Neural cell (in vitro differentiated cells): ENCODE data around the gene OR2V1. TPM values are rescaled to one million over a fixed set of nuclear protein-coding genes. Genes with fewer than 3 reads are reported as not detected.

Experiments
- H2AFZ ChIP-seq: fragments of 200-600, 300-800 bp; sonication (generic), shearing (Covaris generic); 2 replicates; pipeline ENCODE4 v1.6.0; 2014; ENCODE audit warnings: low read depth, mild to moderate bottlenecking, antibody characterized with exemption, low read length, moderate library complexity
- H3F3A ChIP-seq: fragments of 200-600 bp; shearing (Covaris generic); 2 replicates; pipeline ENCODE4 v1.6.1; 2016; ENCODE audit warnings: mild to moderate bottlenecking, moderate library complexity, mixed read lengths, antibody characterized with exemption, low read length; ENCODE audit not compliant: insufficient read depth, poor library complexity, severe bottlenecking
- H3K27ac ChIP-seq: fragments of 200-600, 300-800 bp; sonication (generic), shearing (Covaris generic); 2 replicates; pipeline ENCODE4 v1.5.1; 2014; ENCODE audit warnings: mild to moderate bottlenecking, low read length, moderate library complexity
- H3K27me3 ChIP-seq: fragments of 300-800, 200-600 bp; sonication (generic), shearing (Covaris generic); 2 replicates; pipeline ENCODE4 v1.6.0; 2014; ENCODE audit warnings: mild to moderate bottlenecking, low read depth, low read length, moderate library complexity; ENCODE audit not compliant: insufficient read depth
- H3K36me3 ChIP-seq: fragments of 300-800, 200-600 bp; sonication (generic), shearing (Covaris generic); 2 replicates; pipeline ENCODE4 v1.5.1; 2014; ENCODE audit warnings: mild to moderate bottlenecking, antibody characterized with exemption, low read length, moderate library complexity; ENCODE audit not compliant: insufficient read depth
- H3K4me2 ChIP-seq: fragments of 300-800, 200-600 bp; sonication (generic), shearing (Covaris generic); 2 replicates; pipeline ENCODE4 v1.6.0; 2014; ENCODE audit warnings: mild to moderate bottlenecking, low read length
- H3K4me3 ChIP-seq: fragments of 300-800, 200-600 bp; sonication (generic), shearing (Covaris generic); 2 replicates; pipeline ENCODE4 v1.5.1; 2014; ENCODE audit warnings: mild to moderate bottlenecking, low read length, moderate library complexity
- H3K79me2 ChIP-seq: fragments of 200-600 bp; shearing (Covaris generic); replicated peaks from 2 replicates; pipeline ENCODE4 v1.6.0; 2014; ENCODE audit warnings: mild to moderate bottlenecking, low read length, moderate library complexity; ENCODE audit not compliant: insufficient read depth
- H3K9ac ChIP-seq: fragments of 300-800, 200-600 bp; sonication (generic), shearing (Covaris generic); 2 replicates; pipeline ENCODE4 v1.6.1; 2016; ENCODE audit warnings: mild to moderate bottlenecking, low read length, mixed read lengths
- H3K9me2 ChIP-seq: fragments of 200-600 bp; shearing (Covaris generic); 2 replicates; pipeline ENCODE4 v1.6.1; 2016; ENCODE audit warnings: mild to moderate bottlenecking, low read length, mixed read lengths; ENCODE audit not compliant: insufficient read depth
- H3K9me3 ChIP-seq: fragments of 200-600, 300-800 bp; sonication (generic), shearing (Covaris generic); 2 replicates; pipeline ENCODE4 v1.6.1; 2016; ENCODE audit warnings: mild to moderate bottlenecking, mixed run types, low read length, moderate library complexity, mixed read lengths
- H4K20me1 ChIP-seq: fragments of 200-600 bp; shearing (Covaris generic); 2 replicates; pipeline ENCODE4 v1.6.1; 2016; ENCODE audit warnings: mild to moderate bottlenecking, mixed run types; ENCODE audit not compliant: insufficient read depth
- CTCF ChIP-seq: fragments of 450-650 bp; IDR thresholded peaks from 2 replicates; pipeline ENCODE4 v1.5.1; 2014; ENCODE audit warnings: antibody characterized with exemption, mild to moderate bottlenecking, moderate library complexity; ENCODE audit not compliant: poor library complexity, severe bottlenecking
- EP300 ChIP-seq: fragments of 450-650 bp; conservative IDR thresholded peaks from 2 replicates; pipeline ENCODE4 v1.6.1; 2014; ENCODE audit warnings: antibody characterized with exemption, mild to moderate bottlenecking, moderate library complexity; ENCODE audit not compliant: poor library complexity, severe bottlenecking
- EZH2 ChIP-seq: fragments of 200-600, 300-800 bp; shearing (Covaris generic), sonication (generic); IDR thresholded peaks from 2 replicates; pipeline ENCODE4 v1.6.1; 2014; ENCODE audit warnings: antibody characterized with exemption, low read length, borderline replicate concordance, mild to moderate bottlenecking; ENCODE audit not compliant: insufficient read depth, poor library complexity, severe bottlenecking
- MXI1 ChIP-seq: fragments of 450-650 bp; conservative IDR thresholded peaks from 2 replicates; pipeline ENCODE4 v1.6.1; 2014; ENCODE audit warnings: antibody characterized with exemption, mild to moderate bottlenecking; ENCODE audit not compliant: poor library complexity, severe bottlenecking
- POLR2AphosphoS5 ChIP-seq: IDR thresholded peaks from 2 replicates; pipeline ENCODE4 v1.6.1; 2012
- RAD21 ChIP-seq: fragments of 450-650 bp; conservative IDR thresholded peaks from 2 replicates; pipeline ENCODE4 v1.6.1; 2014; ENCODE audit warnings: antibody characterized with exemption, mild to moderate bottlenecking, moderate library complexity
- REST ChIP-seq: IDR thresholded peaks from 2 replicates; pipeline ENCODE4 v1.6.1; 2012; ENCODE audit warnings: borderline replicate concordance
- SMC3 ChIP-seq: fragments of 450-650 bp; conservative IDR thresholded peaks from 2 replicates; pipeline ENCODE4 v1.6.1; 2014; ENCODE audit warnings: antibody characterized with exemption, mild to moderate bottlenecking, moderate library complexity; ENCODE audit not compliant: poor library complexity
- TAF1 ChIP-seq: IDR thresholded peaks from 2 replicates; pipeline ENCODE4 v1.6.1; 2012; ENCODE audit warnings: low read depth
- polyA plus RNA-seq: library from polyadenylated mRNA; depleted of rRNA; stranded (reverse); fragments of >200 nt; gene quantifications from 2 replicates; pipeline ENCODE4 v1.2.3, GENCODE V29; 2014

Gene OR2V1
- polyA plus RNA-seq, 1 donor from 2014 or later, result not detected

- no peak overlapping the region for H2AFZ ChIP-seq
- H3K27ac ChIP-seq, result no peak overlapping the region
- no peak for TF ChIP-seq EZH2
- H4K20me1 ChIP-seq, result no peaks in the 10 kb centered on the region
- no peaks in the 10 kb centered on the region for H3K9me3 ChIP-seq
- H3K9me2 ChIP-seq, result no peaks in the 10 kb centered on the region
- no peak overlapping the region for H3K9ac ChIP-seq
- H3K4me2 ChIP-seq, result no peak overlapping the region
- H3K27me3 ChIP-seq, result no peaks in the 10 kb centered on the region
- no peak overlapping the region for H3K4me3 ChIP-seq
- no peaks in the 10 kb centered on the region for H3F3A ChIP-seq
- no peaks in the 10 kb centered on the region for H3K36me3 ChIP-seq
- no peaks in the 10 kb centered on the region for H3K79me2 ChIP-seq
Observed at GRCh38 chr5:181151146-181151545, 20.2 kb upstream of the OR2V1 start.

DNA sequence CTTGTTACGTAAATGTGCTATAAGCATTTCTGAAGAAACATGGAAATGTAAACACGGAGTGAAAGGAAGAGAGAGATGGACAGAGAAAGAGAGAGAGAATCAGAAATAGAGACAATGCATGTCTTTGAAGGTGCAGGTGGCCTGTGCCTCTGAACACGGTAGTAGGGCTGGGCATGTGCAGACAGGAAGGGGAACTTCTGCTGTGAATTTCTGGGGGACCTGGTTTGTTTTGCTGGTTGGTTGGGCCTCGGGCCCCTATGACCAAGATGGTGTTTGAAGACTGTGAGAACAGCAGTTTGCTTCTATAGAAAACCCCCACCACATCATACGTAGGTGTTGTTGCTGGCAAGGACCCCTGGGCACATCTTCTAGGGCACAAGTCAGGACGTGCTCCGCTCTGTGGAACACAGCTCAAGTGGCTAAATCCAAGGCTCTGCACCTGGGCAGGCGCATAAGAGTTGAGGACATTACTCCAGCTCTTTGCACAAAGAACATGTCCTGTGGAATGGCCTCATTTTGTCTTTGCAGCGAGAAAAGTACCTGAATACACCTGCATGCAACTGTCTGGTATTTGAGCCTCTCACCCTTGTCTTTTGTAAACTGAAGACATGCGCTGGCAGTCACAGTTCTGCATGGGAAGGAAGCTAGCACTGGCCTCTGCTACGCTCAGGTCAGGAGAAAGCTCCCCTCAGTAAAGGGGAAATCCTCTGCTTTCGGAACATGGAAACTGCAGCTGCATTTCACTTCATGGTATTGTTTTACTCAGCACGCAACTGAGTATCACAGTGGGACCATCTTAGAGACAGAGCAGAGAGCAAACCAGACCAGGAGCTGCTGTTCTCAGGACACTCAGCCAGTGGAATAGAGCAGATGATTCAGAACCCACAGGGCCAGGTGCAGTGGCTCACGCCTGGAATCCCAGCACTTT lies 19.1 kb upstream of the OR2V1 start:
- Histone ChIP-seq H3K9me3 (no peaks in the 10 kb centered on the region), H3K9ac (no peak overlapping the region), H3K36me3 (no peaks in the 10 kb centered on the region), H4K20me1 (no peaks in the 10 kb centered on the region), H3K27me3 (no peaks in the 10 kb centered on the region), H3K4me2 (no peak overlapping the region), H3K9me2 (no peaks in the 10 kb centered on the region), H3K79me2 (no peaks in the 10 kb centered on the region), H3K4me3 (no peak overlapping the region), H3K27ac (no peak overlapping the region), H3F3A (no peaks in the 10 kb centered on the region), H2AFZ (no peak overlapping the region)
- TF ChIP-seq EP300 (no peak), TAF1 (no peak), SMC3 (no peak), CTCF (no peak), REST (no peak), POLR2AphosphoS5 (no peak), RAD21 (no peak), EZH2 (no peak)

DNA sequence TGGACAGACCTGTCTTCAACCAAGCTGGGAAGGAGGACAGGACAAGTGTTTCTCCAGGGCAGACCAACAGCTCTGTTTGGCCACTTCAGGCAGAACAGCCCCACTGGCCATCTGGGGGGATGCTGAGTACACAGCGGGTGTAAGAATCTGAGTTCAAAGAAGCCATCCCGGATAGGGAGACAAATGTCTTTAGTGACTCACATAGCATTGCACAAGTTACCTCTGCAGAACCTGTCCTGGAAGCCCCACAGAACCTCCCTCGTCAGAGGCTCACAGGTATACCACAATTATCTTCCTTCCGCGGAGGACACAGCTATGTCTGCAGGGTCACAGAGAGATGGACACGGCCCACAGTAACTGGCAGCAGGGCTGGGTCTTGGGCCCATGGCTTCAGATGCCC lies 18.4 kb upstream of the OR2V1 start:
- TF ChIP-seq EZH2, result no peak
- no peak for TF ChIP-seq POLR2AphosphoS5
- TF ChIP-seq CTCF, result no peak
- no peak for TF ChIP-seq TAF1
- no peak for TF ChIP-seq MXI1
- TF ChIP-seq REST, result no peak
- no peak for TF ChIP-seq EP300
- no peak for TF ChIP-seq RAD21
- TF ChIP-seq SMC3, result no peak
- Histone ChIP-seq H3K9ac (no peak overlapping the region), H3K36me3 (no peaks in the 10 kb centered on the region), H3K4me3 (no peak overlapping the region), H4K20me1 (no peaks in the 10 kb centered on the region), H3K4me2 (no peak overlapping the region), H3K9me2 (no peaks in the 10 kb centered on the region), H2AFZ (no peak overlapping the region), H3K27me3 (no peaks in the 10 kb centered on the region), H3K79me2 (no peaks in the 10 kb centered on the region), H3F3A (no peaks in the 10 kb centered on the region), H3K9me3 (no peaks in the 10 kb centered on the region), H3K27ac (no peak overlapping the region)
